Ovary (tissue), 9 donors: ENCODE data around the gene DDX49. TPM values are rescaled to one million over a fixed set of nuclear protein-coding genes. Genes with fewer than 3 reads are reported as not detected.
A peak's percentile ranks its signal among the peaks of the same experiment; 100 is the strongest.

ENCODE experiments used
- DNase-seq, 5 donors: peaks; one replicate each; pipeline ENCODE4 v3.0.0-alpha.2; 2019 to 2020
- H3K27ac ChIP-seq, 2 donors: fragments of 200-600 bp; one replicate each; pipeline versions ENCODE4 v1.5.1 to v1.8.0; 2019 to 2022
- H3K27me3 ChIP-seq: fragments of 200-600 bp; one replicate; pipeline ENCODE4 v1.8.0; 2022
- H3K36me3 ChIP-seq: fragments of 200-600 bp; sonication (generic); one replicate; pipeline ENCODE4 v1.5.1; 2019
- H3K4me1 ChIP-seq: one replicate; pipeline ENCODE4 v1.8.1; 2013; ENCODE audit warnings: mild to moderate bottlenecking, moderate library complexity; ENCODE audit not compliant: insufficient read depth
- H3K4me3 ChIP-seq: fragments of 200-600 bp; sonication (generic); one replicate; pipeline ENCODE4 v1.5.1; 2017
- H3K9me3 ChIP-seq, 2 donors: fragments of 200-600 bp in 1 of 2; sonication (generic) in 1 of 2; one replicate each; pipeline versions ENCODE4 v1.5.1 to v1.8.1; 2013 to 2019; ENCODE audit warnings: mild to moderate bottlenecking in 1 of 2, moderate library complexity in 1 of 2
- CTCF ChIP-seq, 3 donors: fragments of 450-650 bp in 2 of 3; fragments of 200-600 bp in 1 of 3; IDR thresholded peaks; one replicate each; pipeline versions ENCODE4 v1.5.1 to v1.8.0; 2016 to 2022; ENCODE audit warnings: antibody characterized with exemption in 3 of 3, mild to moderate bottlenecking in 1 of 3
- EP300 ChIP-seq: sonication (generic); formaldehyde crosslinking; IDR thresholded peaks from one replicate; pipeline ENCODE4 v1.6.1; 2017; ENCODE audit warnings: antibody characterized with exemption
- POLR2A ChIP-seq: fragments of 450-650 bp; IDR thresholded peaks from one replicate; pipeline ENCODE4 v1.6.1; 2017; ENCODE audit warnings: antibody characterized with exemption, mild to moderate bottlenecking, moderate library complexity
- WGBS, 3 donors: extraction: QIAGEN DNeasy Blood & Tissue Kit in 1 of 3; methylation state at CpG; one replicate each; pipeline versions ENCODE4 v1.1.5 to v1.1.7; 2013 to 2017; 5-methylcytosine and 5-hydroxymethylcytosine counted together
- intact Hi-C, 4 donors: fragments of 100-400 bp; cut with DNase I; formaldehyde crosslinking; loops; one replicate each; pipeline versions ENCODE4 v1.11.0 to v1.15.1; 2022 to 2023
- polyA plus RNA-seq, 2 donors: library from polyadenylated mRNA; stranded (reverse); fragments of 200-250 nt in 1 of 2; fragments of 350-450 nt in 1 of 2; fragmentation: Illumina TruSeq in 1 of 2; extraction: RNeasy Lipid Tissue Mini Kit (QIAGEN cat#74804) in 1 of 2; gene quantifications; one replicate each; pipeline ENCODE4 v1.2.3, GENCODE V29; 2013 to 2014
- total RNA-seq, 7 donors: library from RNA; depleted of rRNA in 2 of 7; stranded (reverse); fragments of >200 nt in 2 of 7; fragmentation: NEBNext Ultra II Directional in 3 of 7; extraction: Animal tissue kit (Norgen Biotek cat#: 25700) in 3 of 7; gene quantifications; one replicate each; pipeline versions ENCODE4 v1.1.0 to v1.2.4, GENCODE V29; 2016 to 2023
- donor health status: DM: no; HTN: no; CAD: no; lungs with moderate emphysema.
- donor health status: DM: no; HTN: no; CAD: no.
- donor health status: Bipolar disorder and iron deficiency.
- donor health status: DM: yes; HTN: yes; CAD: no.
- donor health status: DM: no; HTN: no; CAD: no.
- donor health status: DM: yes; HTN: yes; CAD: no.

Gene DDX49
- total and polyA plus RNA-seq, 9 donors: 19.4 to 37.9 (median 32.8) TPM

GRCh38 chr19:18932216-18932841 lies 12.8 kb downstream of the DDX49 start:
- Histone ChIP-seq H3K27ac (no peak overlapping the region), H3K36me3 (no peaks in the 10 kb centered on the region), H3K9me3 (no peaks in the 10 kb centered on the region), H3K4me1 (peaks cover 2% of the 10 kb centered on the region), H3K4me3 (no peak overlapping the region), H3K27me3 (no peaks in the 10 kb centered on the region)
- TF ChIP-seq CTCF (IDR thresholded peaks at IDR 0.05) (no peak), EP300 (no peak), POLR2A (no peak)
- intact Hi-C loops: no loop called here
- WGBS, 3 donors: 14 to 33% (median 24%) methylated on average over 34 to 37 of the region's 37 CpGs
- DNase-seq: peak; percentile 83 to 94 (median 86)

- Histone ChIP-seq H3K27ac (no peak overlapping the region), H3K9me3 (no peaks in the 10 kb centered on the region), H3K27me3 (no peaks in the 10 kb centered on the region), H3K4me3 (no peak overlapping the region), H3K36me3 (no peaks in the 10 kb centered on the region), H3K4me1 (peaks cover 2% of the 10 kb centered on the region)
- intact Hi-C loops: no loop called here
- TF ChIP-seq CTCF (IDR thresholded peaks at IDR 0.05) (peak in 1 of 3 donors; percentile 10), POLR2A (no peak), EP300 (no peak)
- WGBS, 3 donors: 86 to 89% (median 86%) methylated on average over 13 of the region's 13 CpGs
- DNase-seq: no peak
These were observed 13.8 kb downstream of the DDX49 start for GRCh38 chr19:18933297-18933696.

- H3K27me3 ChIP-seq: no peaks in the 10 kb centered on the region
- intact Hi-C loops: no loop called here
- H3K9me3 ChIP-seq: no peaks in the 10 kb centered on the region
- no peak for DNase-seq
- no peak overlapping the region for H3K4me3 ChIP-seq
- TF ChIP-seq POLR2A (no peak), EP300 (no peak), CTCF (IDR thresholded peaks at IDR 0.05) (no peak)
- H3K36me3 ChIP-seq: no peaks in the 10 kb centered on the region
- no peaks in the 10 kb centered on the region for H3K4me1 ChIP-seq
- H3K27ac ChIP-seq: no peak overlapping the region
- 82 to 86% (median 82%) methylated on average over 3 of the region's 3 CpGs for WGBS, 3 donors
These were observed 19.6 kb downstream of the DDX49 start for GRCh38 chr19:18939163-18939562.

GRCh38 chr19:18939922-18940768 lies 20.6 kb downstream of the DDX49 start:
- DNase-seq: peak; percentile 69 to 76 (median 71)
- H3K9me3 ChIP-seq: no peaks in the 10 kb centered on the region
- intact Hi-C loops: loop anchor here in 1 of 4 donors (10.0 kb wide), 1 partner anchor 75 kb away; no protein-coding TSS in a partner anchor
- WGBS, 3 donors: 0% methylated on average over 47 of the region's 47 CpGs
- TF ChIP-seq POLR2A: no peak
- TF ChIP-seq CTCF (IDR thresholded peaks at IDR 0.05): no peak
- no peak for TF ChIP-seq EP300
- peak overlapping the region; percentile 80 for H3K4me3 ChIP-seq
- H3K27me3 ChIP-seq: no peaks in the 10 kb centered on the region
- H3K4me1 ChIP-seq: no peaks in the 10 kb centered on the region
- H3K36me3 ChIP-seq: no peaks in the 10 kb centered on the region
- H3K27ac ChIP-seq: peak overlapping the region in 1 of 2 donors; percentile 65
